HFFc6 (cell line): ENCODE data around the gene KCNIP4. TPM values are rescaled to one million over a fixed set of nuclear protein-coding genes. Genes with fewer than 3 reads are reported as not detected.

Experiments
- DNase-seq: peaks from one replicate; pipeline ENCODE4 v3.0.0-alpha.2; 2018
- H3K27ac Mint-ChIP-seq: 2 replicates; pipeline ENCODE4 v1.8.0; 2020; ENCODE audit warnings: mild to moderate bottlenecking, mixed read lengths
- H3K27me3 Mint-ChIP-seq: 2 replicates; pipeline ENCODE4 v1.8.0; 2021; ENCODE audit warnings: mild to moderate bottlenecking, moderate library complexity, mixed read lengths; ENCODE audit not compliant: insufficient read depth
- H3K36me3 Mint-ChIP-seq: 2 replicates; pipeline ENCODE4 v1.8.0; 2021; ENCODE audit warnings: low read depth, mixed read lengths
- H3K4me1 Mint-ChIP-seq: 2 replicates; pipeline ENCODE4 v1.8.0; 2020; ENCODE audit warnings: low read depth, mixed read lengths
- H3K4me3 Mint-ChIP-seq: 2 replicates; pipeline ENCODE4 v1.8.0; 2020; ENCODE audit warnings: mild to moderate bottlenecking, moderate library complexity, mixed read lengths
- H3K9me3 Mint-ChIP-seq: 2 replicates; pipeline ENCODE4 v1.8.0; 2020; ENCODE audit warnings: mild to moderate bottlenecking, mixed read lengths
- total RNA-seq, 6 experiments: library from RNA; stranded (reverse); fragmentation: NEBNext Ultra II Directional; extraction: Animal tissue kit (Norgen Biotek cat#: 25700); gene quantifications; 2 replicates in 1 of 6; 3 replicates in 5 of 6; pipeline ENCODE4 v1.2.3, GENCODE V29; 2021
- TF ChIP-seq, protein P1 (sequence below): fragments of 200-600 bp; sonication (generic); IDR thresholded peaks from 2 replicates; pipeline ENCODE4 v1.5.0; 2021; ENCODE audit warnings: antibody characterized with exemption, mild to moderate bottlenecking

The KCNIP4 gene
- total RNA-seq, 6 experiments from 2014 or later = not detected

DNA sequence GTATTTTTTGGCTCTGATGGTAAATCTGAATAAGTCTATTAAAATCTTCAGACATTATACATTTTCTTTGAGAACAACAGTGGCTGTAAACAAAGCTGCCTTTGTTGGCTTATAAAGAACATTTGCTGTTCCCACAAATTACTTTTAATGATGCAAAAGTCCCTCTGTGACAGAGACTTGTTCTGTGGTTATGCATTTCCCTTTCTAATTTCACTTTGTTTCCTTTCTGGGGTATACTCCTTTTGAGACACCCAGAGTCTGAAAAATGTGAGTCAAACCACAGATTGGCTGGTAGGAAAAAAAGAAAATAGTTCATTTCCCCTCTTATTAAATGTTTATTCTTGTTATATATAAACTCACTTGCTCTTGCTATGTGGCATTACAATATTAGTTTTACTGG, 845.9 kb downstream of the KCNIP4 start:
- Mint-ChIP-seq H3K4me3 (no peak overlapping the region), H3K27me3 (no peaks in the 10 kb centered on the region; the same call in 1 of the 2 replicates), H3K36me3 (peaks cover 7% of the 10 kb centered on the region; the same call in 1 of the 2 replicates), H3K27ac (no peak overlapping the region), H3K4me1 (no peaks in the 10 kb centered on the region), H3K9me3 (peaks cover 18% of the 10 kb centered on the region)
- TF ChIP-seq, protein P1, sequence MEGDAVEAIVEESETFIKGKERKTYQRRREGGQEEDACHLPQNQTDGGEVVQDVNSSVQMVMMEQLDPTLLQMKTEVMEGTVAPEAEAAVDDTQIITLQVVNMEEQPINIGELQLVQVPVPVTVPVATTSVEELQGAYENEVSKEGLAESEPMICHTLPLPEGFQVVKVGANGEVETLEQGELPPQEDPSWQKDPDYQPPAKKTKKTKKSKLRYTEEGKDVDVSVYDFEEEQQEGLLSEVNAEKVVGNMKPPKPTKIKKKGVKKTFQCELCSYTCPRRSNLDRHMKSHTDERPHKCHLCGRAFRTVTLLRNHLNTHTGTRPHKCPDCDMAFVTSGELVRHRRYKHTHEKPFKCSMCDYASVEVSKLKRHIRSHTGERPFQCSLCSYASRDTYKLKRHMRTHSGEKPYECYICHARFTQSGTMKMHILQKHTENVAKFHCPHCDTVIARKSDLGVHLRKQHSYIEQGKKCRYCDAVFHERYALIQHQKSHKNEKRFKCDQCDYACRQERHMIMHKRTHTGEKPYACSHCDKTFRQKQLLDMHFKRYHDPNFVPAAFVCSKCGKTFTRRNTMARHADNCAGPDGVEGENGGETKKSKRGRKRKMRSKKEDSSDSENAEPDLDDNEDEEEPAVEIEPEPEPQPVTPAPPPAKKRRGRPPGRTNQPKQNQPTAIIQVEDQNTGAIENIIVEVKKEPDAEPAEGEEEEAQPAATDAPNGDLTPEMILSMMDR = no peak
- no peak for DNase-seq

DNA sequence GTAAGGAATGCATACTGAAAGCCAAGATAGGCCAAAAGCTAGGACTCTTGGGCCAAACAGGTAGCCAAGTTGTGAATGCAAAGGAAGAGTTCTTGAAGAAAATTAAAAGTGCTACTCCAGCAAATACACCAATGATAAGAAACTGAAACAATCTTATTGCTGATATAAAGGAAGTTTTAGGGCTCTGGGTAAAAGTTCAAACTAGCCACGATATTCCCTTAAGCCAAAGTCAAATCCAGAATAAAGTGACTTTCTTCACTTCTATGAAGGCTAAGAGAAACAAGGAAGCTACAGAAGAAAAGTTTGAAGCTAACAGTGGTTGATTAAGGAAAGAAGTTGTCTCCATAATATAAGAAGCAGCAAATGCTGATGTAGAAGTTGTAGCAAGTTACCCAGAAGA, 850.7 kb downstream of the KCNIP4 start:
- H3K9me3 Mint-ChIP-seq = peaks cover 23% of the 10 kb centered on the region
- H3K4me3 Mint-ChIP-seq = no peak overlapping the region
- no peaks in the 10 kb centered on the region for H3K4me1 Mint-ChIP-seq
- DNase-seq = no peak
- TF ChIP-seq, protein P1 = no peak
- H3K27ac Mint-ChIP-seq = no peak overlapping the region
- H3K27me3 Mint-ChIP-seq = no peaks in the 10 kb centered on the region; the same call in 1 of the 2 replicates
- H3K36me3 Mint-ChIP-seq = peaks cover 7% of the 10 kb centered on the region; the same call in 1 of the 2 replicates

DNA sequence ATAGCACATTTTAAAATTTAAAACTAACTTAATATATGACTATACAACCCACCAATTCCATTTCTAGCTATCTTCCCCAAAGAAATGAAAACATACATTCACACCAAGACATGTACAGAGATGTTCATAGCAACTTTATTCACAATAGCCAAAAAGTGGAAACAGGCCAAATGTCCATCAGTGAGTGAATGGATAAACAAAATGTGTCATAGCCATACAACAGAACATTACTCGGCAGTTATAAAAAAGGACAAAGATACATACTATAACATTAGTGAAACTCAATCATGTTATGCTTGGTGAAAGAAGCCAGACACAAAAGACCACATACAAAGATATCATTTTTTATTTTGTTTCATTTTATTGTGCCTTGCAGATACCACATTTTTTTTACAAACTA, 851.5 kb downstream of the KCNIP4 start:
- Mint-ChIP-seq H3K9me3 (peaks cover 23% of the 10 kb centered on the region), H3K27me3 (no peaks in the 10 kb centered on the region; the same call in 1 of the 2 replicates), H3K4me1 (no peaks in the 10 kb centered on the region), H3K36me3 (peaks cover 7% of the 10 kb centered on the region; the same call in 1 of the 2 replicates), H3K4me3 (no peak overlapping the region), H3K27ac (no peak overlapping the region)
- DNase-seq = no peak
- TF ChIP-seq, protein P1 = no peak

DNA sequence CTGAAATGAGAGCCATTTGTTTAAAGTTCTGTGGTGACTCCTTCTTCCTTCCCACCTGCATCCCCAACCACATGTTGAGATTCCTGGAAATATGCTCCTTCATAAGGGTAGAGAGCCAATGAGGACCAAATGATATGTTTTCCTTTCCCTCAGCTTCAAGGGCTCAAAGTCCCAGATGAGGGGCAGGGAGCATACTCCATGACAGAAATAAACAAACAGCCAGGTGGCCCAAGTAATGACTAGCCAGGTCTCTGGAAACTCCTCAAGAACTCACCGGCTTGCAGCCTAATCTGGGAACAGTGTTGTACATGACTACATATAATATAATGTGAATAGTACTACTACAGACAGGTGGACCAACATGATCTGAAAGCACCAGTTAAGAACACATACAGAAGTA, 856.0 kb downstream of the KCNIP4 start:
- TF ChIP-seq, protein P1 = no peak
- Mint-ChIP-seq H3K4me3 (no peak overlapping the region), H3K27me3 (no peaks in the 10 kb centered on the region; the same call in 1 of the 2 replicates), H3K4me1 (no peaks in the 10 kb centered on the region), H3K27ac (no peak overlapping the region), H3K9me3 (peaks cover 28% of the 10 kb centered on the region), H3K36me3 (peaks cover 7% of the 10 kb centered on the region)
- DNase-seq = no peak

DNA sequence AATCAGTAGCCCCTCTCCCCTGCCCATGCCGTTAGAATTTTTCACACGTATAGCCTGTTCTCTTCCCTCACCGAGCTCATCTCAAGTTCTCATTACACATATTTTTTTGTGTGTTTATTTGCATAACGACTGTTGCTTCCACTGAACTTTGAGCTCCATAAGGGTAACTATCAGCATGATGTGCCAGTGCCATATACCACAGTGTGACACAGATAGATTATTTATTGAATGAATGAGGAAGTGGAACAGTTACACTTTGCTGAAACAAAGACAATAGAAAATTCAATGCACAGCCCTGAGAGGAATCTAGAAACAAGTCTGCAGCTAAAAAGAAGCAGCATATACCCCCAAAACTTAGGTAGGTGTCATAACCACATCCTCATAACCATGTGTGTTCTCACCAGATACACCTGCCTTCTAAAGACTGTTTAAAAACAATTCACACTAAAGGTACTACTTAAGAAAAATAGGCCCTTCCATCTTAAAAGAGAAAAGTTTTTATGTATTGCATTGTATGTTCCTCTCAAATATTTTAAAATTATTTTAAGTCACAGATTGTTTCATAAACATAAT, 858.4 kb downstream of the KCNIP4 start:
- Mint-ChIP-seq H3K27ac (no peak overlapping the region), H3K4me3 (no peak overlapping the region), H3K4me1 (no peaks in the 10 kb centered on the region), H3K36me3 (peaks cover 10% of the 10 kb centered on the region), H3K27me3 (no peaks in the 10 kb centered on the region), H3K9me3 (peaks cover 32% of the 10 kb centered on the region)
- no peak for DNase-seq
- TF ChIP-seq, protein P1 = no peak
